SIG-M5 treated with dmso at 0.1 percent for 504 hours (cell line): ENCODE measurements around the gene IFNL2.
"Not testable (repeated sequence)": the region's sequence is repeated elsewhere in the genome, so short reads cannot be mapped to it uniquely, and the experiment has no call there.

Experiments
- DNase-seq: peaks from one replicate; lab custom pipeline; 2025; ENCODE audit not compliant: unreplicated experiment; lab: John Stamatoyannopoulos, UW

The IFNL2 gene

GRCh38 chr19:39296055-39296645, 28.0 kb downstream of the IFNL2 start, which contains the start of gene IFNL1:
TSS of gene IFNL1 (plus strand) at chr19:39296407. CDS start at chr19:39296422, 15 bp downstream.
- DNase-seq, result no peak

GRCh38 chr19:39296906-39297305, 28.7 kb downstream of the IFNL2 start:
- DNase-seq, result no peak

DNA sequence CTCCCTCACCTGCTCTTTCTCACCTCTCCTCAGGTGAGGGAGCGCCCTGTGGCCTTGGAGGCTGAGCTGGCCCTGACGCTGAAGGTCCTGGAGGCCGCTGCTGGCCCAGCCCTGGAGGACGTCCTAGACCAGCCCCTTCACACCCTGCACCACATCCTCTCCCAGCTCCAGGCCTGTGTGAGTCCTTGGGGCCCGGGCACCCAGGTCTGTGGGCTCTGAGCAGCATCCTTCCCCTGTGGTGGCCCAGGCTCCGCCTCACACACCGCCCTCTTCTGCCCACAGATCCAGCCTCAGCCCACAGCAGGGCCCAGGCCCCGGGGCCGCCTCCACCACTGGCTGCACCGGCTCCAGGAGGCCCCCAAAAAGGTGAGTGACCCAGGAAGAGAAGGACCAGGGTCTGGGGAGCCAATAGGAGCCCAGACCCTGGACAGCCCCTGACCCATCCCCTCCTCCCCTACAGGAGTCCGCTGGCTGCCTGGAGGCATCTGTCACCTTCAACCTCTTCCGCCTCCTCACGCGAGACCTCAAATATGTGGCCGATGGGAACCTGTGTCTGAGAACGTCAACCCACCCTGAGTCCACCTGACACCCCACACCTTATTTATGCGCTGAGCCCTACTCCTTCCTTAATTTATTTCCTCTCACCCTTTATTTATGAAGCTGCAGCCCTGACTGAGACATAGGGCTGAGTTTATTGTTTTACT, 29.9 kb downstream of the IFNL2 start:
- DNase-seq, result no peak

DNA sequence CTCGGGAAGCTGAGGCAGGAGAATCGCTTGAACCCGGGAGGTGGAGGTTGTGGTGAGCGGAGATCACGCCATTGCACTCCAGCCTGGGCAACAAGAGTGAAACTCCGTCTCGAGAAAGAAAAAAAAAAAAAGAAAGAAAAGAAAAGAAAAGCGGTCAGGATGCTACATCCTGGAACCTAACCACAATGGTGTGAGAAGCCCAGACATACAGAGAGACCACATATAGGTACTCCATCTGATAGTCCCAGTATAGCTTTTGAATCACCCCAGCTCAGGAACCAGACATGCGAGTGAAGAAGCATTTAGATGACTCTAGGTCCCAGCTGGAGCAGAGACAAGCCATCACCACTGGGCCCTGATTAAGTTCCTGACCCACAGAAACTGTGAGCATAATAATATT, 31.2 kb downstream of the IFNL2 start:
- no peak for DNase-seq

GRCh38 chr19:39299832-39300231, 31.6 kb downstream of the IFNL2 start:
- no peak for DNase-seq

DNA sequence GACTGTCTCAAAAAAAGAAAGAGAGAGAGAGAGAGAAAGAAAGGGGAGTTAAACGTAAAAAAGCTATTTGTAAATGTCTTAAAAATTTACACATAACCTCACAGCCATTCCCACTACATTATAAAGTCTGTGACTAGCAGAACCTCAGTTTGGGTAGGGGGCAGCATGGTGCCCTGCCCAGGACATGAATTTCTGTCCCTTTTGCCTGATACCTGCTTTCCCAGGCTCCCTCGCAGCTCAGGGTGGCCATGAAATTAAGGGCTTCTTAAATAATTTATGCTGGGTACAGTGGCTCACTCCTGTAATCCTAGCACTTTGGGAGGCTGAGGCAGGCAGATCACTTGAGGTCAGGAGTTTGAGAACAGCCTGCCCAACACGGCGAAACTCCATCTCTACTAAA, 32.8 kb downstream of the IFNL2 start:
- DNase-seq, result no peak

- DNase-seq, result no peak
Observed at GRCh38 chr19:39301562-39301961, 33.4 kb downstream of the IFNL2 start.

GRCh38 chr19:39303373-39304184, 35.4 kb downstream of the IFNL2 start:
- DNase-seq, result no peak

- DNase-seq, result no peak
Observed at GRCh38 chr19:39304185-39304513, 36.0 kb downstream of the IFNL2 start.

- no peak for DNase-seq
Observed at GRCh38 chr19:39304701-39305571, 36.7 kb downstream of the IFNL2 start.

DNA sequence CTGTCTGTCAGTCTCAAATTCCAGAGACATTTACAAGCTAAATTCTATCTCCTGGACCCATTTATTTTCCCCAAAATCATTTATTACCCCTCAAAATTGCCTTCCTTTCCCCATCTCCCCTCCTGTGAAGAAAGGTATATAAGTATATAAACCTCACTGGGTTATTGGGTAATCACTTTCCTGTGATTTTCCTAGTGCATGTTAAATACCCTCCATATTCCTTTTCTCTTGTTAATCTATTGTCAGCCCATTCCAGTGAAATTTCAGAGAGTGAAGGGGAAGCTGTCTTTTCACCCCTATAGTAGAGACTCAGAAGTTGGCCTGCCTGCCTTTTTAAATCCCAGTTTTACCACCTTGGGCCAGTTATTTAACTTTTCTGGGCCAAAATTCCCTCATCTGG, 37.9 kb downstream of the IFNL2 start:
- no peak for DNase-seq

GRCh38 chr19:39307046-39307821, 39.0 kb downstream of the IFNL2 start:
- DNase-seq, result no peak

DNA sequence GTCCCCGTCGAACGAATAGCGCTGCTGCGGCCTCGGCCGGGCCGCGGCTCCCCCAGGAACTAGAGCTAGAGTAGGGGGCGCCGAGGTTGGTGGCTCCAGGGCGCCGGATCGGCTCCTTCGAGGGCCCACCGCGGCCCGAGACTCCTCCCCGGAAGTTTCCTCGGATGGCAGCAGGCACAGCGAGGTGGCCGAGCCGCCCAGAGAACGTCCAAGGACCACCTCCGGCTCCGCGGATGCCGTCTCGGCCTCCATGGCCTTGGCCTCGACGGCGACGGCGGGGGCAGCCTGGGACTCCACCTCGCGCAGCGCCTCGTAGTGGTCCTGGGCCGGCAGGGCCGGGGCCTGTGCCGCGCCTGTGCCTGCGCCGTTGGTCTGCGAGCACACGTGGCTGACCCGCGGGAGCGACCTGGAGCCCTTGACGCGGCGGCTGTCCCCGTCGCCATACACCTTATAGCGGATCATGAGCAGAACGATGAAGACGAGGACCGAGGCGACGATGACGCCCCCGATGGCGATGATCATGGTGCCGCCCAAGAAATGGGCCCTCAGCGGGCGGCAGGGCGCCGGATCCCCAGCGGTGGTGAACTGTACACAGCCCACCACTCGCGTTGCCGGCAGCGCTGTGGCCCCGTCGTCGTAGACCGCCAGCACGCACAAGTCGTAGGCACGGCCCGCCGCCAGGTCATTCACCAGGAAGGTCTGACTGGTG, 39.8 kb downstream of the IFNL2 start:
- DNase-seq, result no peak

DNA sequence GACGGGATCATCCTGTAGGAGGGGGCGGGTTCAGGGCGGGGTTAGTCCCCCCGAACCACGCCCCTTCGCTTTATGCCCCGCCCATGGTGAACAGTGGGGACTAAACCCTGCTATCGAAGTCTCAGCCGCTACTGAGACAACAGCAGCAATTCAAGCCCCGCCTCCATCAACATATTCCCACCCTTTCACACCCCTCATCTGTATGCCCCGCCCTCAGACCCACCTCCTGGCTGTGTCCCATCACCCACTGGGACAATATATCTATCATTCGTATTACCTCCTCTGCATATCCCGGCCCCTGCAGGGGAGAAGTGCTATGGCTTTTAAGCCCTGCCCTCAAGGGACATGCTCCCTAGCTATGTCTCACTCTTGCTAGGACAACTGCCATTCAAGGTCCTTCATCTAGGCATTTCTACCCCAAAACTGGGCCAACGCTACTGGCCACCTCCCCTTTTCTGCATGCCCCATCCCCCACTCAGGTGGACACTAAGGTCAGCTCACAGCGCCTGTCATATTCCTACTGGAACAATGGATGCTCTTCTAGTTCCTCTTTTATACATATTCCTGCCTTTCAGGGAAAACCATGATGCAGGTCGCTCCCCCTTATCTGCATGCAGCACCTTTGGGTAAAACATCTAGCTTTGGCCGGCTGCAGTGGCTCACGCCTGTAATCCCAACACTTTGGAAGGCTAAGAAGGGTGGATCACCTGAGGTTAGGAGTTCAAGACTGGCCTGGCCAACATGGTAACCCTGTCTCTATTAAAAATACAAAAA, 40.5 kb downstream of the IFNL2 start:
- no peak for DNase-seq

- not testable (repeated sequence) for DNase-seq
Observed at GRCh38 chr19:39309305-39309670, 41.1 kb downstream of the IFNL2 start.

- no peak for DNase-seq
Observed at GRCh38 chr19:39310558-39311311, 42.5 kb downstream of the IFNL2 start.

- DNase-seq, result no peak
Observed at GRCh38 chr19:39314016-39314728, 46.0 kb downstream of the IFNL2 start.

GRCh38 chr19:39315933-39316332, 47.7 kb downstream of the IFNL2 start:
- no peak for DNase-seq
